ENCODE data around the gene PPP1R13L.
A peak's percentile ranks its signal among the peaks of the same experiment; 100 is the strongest.
"Not testable (repeated sequence)": the region's sequence is repeated elsewhere in the genome, so short reads cannot be mapped to it uniquely, and the experiment has no call there.

PPP1R13L gene

GRCh38 chr19:45404557-45405434 is at the start of gene PPP1R13L:
Gene PPP1R13L, minus strand, starts transcription at chr19:45405069. Its CDS starts 6,751 bp downstream, at chr19:45398318.
- DNase-seq: peak; percentile 77

DNA sequence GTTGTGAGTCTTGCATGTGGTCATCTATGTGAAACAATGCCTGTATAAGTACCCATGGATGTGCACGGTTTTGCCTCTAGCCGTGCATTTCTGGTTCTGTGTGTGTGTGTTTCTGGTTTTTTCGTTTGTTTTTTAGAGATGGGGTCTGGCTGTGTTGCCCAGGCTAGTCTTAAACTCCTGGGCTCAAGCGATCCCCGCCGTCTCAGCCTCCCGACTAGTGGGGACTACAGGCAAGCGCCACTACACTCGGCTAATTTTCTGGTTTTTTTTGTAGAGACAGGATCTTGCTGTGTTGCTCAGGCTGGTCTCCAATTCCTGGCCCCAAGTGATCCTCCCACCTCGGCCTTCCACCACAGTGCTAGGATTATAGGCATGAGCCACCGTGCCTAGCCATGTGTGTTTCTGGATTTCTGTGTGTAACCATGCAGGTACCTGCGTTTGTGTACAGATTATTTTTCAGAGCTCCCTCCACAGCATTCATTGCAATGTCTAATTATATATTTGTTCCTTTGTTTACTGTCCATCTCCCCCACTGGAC is 47.0 kb upstream of the PPP1R13L start:
- DNase-seq: no peak

DNA sequence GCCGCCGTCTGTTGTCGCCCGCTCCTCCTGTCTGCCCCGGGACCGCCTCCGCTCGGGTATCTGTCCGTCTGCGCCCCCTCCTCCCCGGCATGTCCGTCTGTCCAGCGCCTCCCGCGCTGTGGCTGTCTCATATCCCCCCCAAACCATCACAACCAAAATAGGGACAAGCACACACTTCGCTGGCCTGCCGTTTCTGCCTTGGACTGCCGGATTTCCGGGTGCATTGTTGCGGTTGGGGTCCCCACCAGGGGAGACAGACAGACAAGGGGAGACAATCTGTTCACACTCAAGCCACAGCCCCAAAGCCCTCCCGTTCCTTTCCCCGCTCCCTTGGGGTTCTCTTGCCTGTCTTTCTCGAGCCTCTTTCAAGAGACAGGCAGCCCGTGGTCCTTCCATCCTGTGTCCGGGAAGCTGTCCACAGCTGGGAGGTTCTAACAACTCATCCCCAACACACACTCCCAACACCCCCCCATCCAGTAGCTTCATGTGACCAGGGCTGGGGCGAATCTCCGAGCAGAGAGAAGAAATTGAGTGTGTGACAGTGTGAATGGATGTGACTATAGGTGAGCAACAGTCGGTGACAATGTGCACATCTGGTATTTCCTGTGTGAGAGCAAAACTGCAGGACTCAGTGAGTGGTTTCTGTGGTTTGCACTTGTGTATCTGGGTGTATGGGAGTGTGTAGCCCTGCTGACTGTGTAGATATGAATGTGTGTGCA is 46.4 kb upstream of the PPP1R13L start:
- peak; percentile 76 for DNase-seq

GRCh38 chr19:45450012-45450333 is 45.1 kb upstream of the PPP1R13L start:
- peak; percentile 73 for DNase-seq

- DNase-seq: no peak
Measured at GRCh38 chr19:45448887-45449299, 44.0 kb upstream of the PPP1R13L start.

GRCh38 chr19:45448425-45448756 is 43.5 kb upstream of the PPP1R13L start:
- DNase-seq: no peak

- no peak for DNase-seq
Measured at GRCh38 chr19:45446944-45447343, 42.1 kb upstream of the PPP1R13L start.

GRCh38 chr19:45446295-45446694 is 41.4 kb upstream of the PPP1R13L start:
- DNase-seq: peak; percentile 55

DNA sequence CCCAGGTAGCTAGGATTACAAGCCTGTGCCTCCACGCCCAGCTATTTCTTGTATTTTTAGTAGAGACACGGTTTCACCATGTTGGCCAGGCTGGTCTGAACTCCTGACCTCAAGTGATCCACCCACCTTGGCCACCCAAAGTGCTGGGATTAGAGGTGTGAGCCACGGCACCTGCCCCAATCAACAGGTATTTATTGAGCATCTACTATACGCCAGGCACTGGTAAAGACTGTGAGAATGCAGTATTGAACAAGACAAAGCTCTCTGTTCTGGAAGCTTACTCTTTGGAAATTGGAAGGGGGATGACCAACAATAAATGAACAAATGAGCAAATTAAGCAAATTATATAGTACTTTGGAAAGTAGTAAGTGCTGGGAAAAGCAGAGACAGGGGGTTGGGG is 40.3 kb upstream of the PPP1R13L start:
- DNase-seq: no peak

DNA sequence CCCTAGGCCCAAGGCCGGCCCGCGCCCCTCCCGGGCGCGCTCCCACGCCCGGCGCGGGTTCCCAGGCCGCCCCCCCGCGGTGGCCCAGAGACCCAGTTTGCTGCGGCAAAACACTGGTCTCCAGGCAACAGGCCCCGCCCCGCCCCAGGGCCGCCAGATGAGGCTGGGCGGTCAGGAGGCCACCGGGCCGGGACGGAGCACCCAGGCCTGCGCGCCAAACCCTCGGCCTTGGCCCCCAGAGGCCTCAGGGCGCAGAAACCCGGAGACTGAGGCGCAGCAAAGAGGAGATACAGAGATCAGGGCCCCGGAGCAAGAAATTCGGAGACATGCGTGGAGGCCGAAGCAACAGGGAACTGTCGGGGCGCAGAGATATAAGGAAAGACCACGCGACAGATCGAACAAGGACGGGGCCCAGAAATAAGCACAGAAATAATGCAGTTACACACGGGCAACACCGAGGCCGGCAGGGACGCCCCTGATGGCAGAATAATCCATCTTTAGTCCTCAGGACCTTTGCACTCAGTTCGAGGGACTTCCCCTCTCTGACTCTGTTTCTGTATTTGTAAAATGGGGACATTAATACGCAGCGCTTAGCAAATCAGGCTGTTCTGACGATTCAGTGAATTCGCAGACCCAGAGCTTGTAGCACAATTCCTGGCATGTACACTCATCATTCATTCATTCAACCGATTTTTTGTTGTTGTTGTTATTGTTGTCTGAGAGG is 39.6 kb upstream of the PPP1R13L start:
- DNase-seq: peak; percentile 85

GRCh38 chr19:45443462-45444317 is 38.8 kb upstream of the PPP1R13L start:
- DNase-seq: peak; percentile 59

GRCh38 chr19:45442778-45443461 is 38.1 kb upstream of the PPP1R13L start:
- DNase-seq: peak; percentile 37

DNA sequence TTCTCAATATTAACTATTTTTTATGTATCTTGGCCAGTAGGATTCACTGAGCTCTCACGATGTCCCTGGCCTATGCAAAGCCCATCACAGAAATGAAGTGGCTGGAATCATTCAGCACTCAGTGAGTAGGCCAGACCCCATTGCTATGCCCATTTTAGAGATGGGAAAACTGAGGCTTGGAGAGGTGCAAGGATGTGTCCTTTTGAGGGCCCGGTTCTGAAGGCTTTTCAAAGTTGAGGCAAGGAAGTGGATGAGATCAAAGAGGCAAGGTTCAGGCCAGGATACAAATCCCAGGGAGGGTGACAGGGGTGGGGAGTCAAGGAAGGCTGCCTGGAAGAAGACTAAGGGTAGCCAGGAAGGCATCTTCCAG is 37.5 kb upstream of the PPP1R13L start:
- DNase-seq: no peak

GRCh38 chr19:45440873-45441654 is 36.2 kb upstream of the PPP1R13L start:
- no peak for DNase-seq

- DNase-seq: no peak
Measured at GRCh38 chr19:45440259-45440638, 35.4 kb upstream of the PPP1R13L start.

DNA sequence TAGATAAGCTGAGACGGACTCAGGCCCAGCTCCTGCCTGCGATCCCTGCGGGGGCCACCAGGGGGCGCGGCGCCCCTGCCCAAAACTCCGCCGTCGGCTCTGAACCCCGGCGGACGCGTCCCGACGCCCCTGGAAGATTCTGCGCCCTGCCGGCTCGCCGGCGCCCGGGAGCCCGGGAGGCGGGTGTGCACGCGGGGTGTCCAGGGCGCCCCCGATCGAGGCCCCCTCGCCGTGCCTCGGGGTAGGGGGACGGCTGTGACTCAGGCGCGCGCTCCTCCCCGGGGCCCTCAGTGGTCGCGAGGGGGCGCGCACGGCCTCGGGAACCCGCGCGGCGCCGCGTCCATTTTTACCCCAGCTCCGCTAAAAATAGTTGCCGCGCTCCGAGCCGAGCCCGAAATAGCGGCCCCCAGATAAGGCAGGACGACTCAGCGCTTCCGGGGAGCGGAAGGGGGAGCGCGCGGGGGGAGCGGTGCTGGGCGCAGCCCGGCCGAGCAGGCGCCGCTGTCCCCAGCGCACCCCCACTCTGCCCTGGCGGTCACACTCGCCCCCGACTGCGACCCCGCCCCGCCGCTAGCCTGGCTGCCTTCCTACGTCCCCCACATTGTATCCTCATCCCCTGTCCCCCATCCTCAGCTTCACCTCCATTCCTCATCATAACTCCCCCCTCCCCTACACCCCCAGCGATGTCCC is 34.8 kb upstream of the PPP1R13L start:
- DNase-seq: peak; percentile 82

DNA sequence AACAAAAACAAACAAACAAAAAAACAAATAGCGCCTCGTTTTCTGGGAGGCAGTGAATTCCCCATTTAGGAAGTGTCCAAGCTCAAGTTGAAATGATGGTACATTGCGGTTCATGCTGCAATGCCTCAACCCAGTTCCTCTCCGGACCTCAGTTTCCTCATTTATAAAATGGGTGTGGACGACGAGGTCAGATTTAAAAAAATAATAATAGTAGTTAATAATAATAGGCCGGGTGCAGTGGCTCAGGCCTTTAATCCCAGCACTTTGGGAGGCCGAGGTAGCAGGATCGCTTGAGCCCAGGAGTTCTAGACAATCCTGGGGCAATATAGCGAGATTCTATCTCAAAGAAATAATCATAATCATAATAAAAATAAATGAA is 34.3 kb upstream of the PPP1R13L start:
- DNase-seq: no peak

GRCh38 chr19:45437328-45437727 is 32.5 kb upstream of the PPP1R13L start:
- DNase-seq: no peak

DNA sequence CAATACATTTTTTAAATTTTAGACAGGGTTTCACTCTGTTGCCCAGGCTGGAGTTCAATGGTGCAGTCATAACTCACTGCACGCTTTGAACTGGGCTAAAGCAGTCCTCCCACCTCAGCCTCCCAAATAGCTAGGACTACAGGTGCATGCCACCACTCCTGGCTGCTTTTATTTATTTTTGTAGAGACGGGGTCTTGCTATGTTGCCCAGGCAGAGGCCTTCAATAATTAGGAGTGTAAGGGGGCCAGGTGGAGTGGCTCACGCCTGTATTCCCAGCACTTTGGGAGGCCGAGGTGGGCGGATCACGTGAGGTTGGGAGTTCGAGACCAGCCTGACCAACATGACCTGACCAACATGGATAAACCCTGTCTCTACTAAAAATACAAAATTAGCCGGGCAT is 27.7 kb upstream of the PPP1R13L start:
- not testable (repeated sequence) for DNase-seq

DNA sequence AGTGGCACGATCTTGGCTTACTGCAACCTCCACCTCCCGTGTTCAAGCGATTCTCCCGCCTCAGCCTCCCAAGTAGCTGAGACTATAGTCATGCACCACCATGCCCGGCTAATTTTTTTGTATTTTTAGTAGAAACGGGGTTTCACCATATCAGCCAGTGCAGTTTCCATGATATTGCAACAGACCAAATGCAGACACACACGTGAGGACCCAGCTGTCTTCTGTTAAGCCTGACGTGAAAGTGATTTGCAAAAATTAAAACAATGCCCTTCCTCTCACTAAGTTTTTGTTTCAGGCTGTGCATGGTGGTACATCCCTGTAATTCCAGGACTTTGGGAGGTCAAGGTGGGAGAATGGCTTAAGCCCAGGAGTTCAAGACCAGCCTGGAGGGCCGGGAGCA is 26.1 kb upstream of the PPP1R13L start:
- not testable (repeated sequence) for DNase-seq

All from activated CD4-positive, alpha-beta T cell treated with anti-CD3 and anti-CD28 coated beads, Interleukin-10, Interleukin-2, amounts not matched to agents 100 ng/mL and 50 ng/mL, durations not matched to agents 16 hours and 8 hours (primary cell).